Transverse colon (tissue), 4 donors: Measurements from ENCODE around the gene SRSF5.

Source experiments
- EP300 ChIP-seq: sonication (generic); formaldehyde crosslinking; IDR thresholded peaks from one replicate; pipeline ENCODE4 v1.6.1; 2017; ENCODE audit warnings: antibody characterized with exemption, low read depth
- POLR2A ChIP-seq: fragments of 450-650 bp; IDR thresholded peaks from one replicate; pipeline ENCODE4 v1.6.1; 2016; ENCODE audit warnings: antibody characterized with exemption, mild to moderate bottlenecking, moderate library complexity
- POLR2AphosphoS5 ChIP-seq, 3 donors: sonication (generic); formaldehyde crosslinking; IDR thresholded peaks; one replicate each; pipeline ENCODE4 v1.6.1; 2016; ENCODE audit warnings: antibody characterized with exemption in 3 of 3
- TF ChIP-seq, protein P1 (sequence below), 5 experiments: fragments of 200-600 bp in 3 of 5; fragments of 450-650 bp in 2 of 5; sonication (generic) in 3 of 5; IDR thresholded peaks; 1 replicate in 2 of 5; 2 replicates in 3 of 5; pipeline ENCODE4 v1.5.1; 2016 to 2017; ENCODE audit warnings: antibody characterized with exemption in 5 of 5, inconsistent platforms in 3 of 5, mild to moderate bottlenecking in 2 of 5, moderate library complexity in 1 of 5

DNA sequence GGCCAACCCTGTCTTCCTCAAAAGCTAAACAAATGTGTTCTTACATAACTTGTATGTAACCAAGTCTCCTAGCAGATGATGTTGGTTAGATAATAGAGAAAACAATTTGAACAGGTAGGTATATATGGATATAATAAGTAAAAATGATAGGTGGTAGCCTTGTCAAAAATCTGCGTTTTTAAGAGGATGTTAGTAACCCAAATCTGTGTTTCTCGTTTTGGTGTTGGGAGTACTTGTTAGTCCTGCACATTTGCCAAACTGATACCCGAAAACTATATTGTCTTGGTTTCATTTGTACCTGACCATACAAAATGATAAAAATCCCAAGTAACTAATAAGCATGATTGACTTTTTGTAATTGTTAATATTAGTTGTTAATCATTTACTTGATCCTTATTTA lies 8.1 kb downstream of the SRSF5 start:
- TF ChIP-seq, protein P1, sequence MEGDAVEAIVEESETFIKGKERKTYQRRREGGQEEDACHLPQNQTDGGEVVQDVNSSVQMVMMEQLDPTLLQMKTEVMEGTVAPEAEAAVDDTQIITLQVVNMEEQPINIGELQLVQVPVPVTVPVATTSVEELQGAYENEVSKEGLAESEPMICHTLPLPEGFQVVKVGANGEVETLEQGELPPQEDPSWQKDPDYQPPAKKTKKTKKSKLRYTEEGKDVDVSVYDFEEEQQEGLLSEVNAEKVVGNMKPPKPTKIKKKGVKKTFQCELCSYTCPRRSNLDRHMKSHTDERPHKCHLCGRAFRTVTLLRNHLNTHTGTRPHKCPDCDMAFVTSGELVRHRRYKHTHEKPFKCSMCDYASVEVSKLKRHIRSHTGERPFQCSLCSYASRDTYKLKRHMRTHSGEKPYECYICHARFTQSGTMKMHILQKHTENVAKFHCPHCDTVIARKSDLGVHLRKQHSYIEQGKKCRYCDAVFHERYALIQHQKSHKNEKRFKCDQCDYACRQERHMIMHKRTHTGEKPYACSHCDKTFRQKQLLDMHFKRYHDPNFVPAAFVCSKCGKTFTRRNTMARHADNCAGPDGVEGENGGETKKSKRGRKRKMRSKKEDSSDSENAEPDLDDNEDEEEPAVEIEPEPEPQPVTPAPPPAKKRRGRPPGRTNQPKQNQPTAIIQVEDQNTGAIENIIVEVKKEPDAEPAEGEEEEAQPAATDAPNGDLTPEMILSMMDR (IDR thresholded peaks at IDR 0.05), result no peak
- TF ChIP-seq POLR2A (no peak), EP300 (no peak), POLR2AphosphoS5 (IDR thresholded peaks at IDR 0.05) (peak in 1 of 3 donors; percentile 10)
